ENCODE measurements around the gene LEAP2.
A peak's percentile ranks its signal among the peaks of the same experiment; 100 is the strongest.

Gene LEAP2

GRCh38 chr5:132884548-132884947 lies 11.1 kb downstream of the LEAP2 start:
- H3K27ac Mint-ChIP-seq = no peak overlapping the region

DNA sequence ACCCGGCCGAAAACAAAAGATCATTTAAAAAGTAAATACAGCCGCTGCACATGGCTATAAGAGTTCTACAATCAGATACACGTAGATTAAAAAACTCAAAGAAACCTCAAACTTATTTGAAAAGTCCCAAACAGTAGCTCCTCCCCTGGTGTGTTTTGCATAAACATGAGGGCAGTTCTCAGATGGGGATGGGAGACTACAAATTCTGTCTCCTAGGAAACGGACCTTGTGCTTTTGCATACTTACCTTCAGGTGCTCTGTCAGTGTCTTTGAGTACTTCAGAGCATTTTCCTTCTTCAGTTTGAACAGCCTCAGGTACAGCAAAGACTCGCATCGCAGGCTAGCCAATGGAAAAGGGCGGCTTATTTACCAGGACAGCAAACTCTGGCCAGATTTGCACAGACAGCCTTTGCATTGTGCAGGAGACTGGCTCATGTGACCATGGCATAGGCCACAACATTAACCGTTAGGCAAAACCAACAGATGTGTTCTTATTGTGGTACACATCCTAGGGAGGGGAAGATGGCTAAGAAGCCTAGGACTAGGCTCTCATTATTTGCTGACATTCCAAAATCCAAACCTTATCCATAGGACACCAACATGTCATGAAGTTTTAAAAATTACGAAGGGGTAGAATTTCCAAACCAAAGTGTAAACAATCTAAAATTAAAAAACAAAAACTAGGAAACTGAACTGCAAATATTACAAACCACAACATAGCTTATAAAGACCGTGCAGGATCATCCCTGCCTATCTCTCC lies 12.8 kb downstream of the LEAP2 start:
- H3K4me3 Mint-ChIP-seq = no peak overlapping the region
- peaks cover 11% of the 10 kb centered on the region for H3K4me1 Mint-ChIP-seq (ENCODE audit: low read depth)
- H3K36me3 Mint-ChIP-seq (ENCODE audit: low read depth) = peaks cover 76% of the 10 kb centered on the region
- H3K9me3 Mint-ChIP-seq = no peaks in the 10 kb centered on the region
- no peaks in the 10 kb centered on the region for H3K27me3 Mint-ChIP-seq
- no peak for DNase-seq
- peak overlapping the region; percentile 26 for H3K27ac Mint-ChIP-seq

More at GRCh38 chr5:132884548-132884947, 11.1 kb downstream of the LEAP2 start:
- no peaks in the 10 kb centered on the region for H3K27me3 Mint-ChIP-seq
- H3K4me1 Mint-ChIP-seq (ENCODE audit: low read depth) = peaks cover 11% of the 10 kb centered on the region
- no peaks in the 10 kb centered on the region for H3K9me3 Mint-ChIP-seq
- peaks cover 83% of the 10 kb centered on the region for H3K36me3 Mint-ChIP-seq (ENCODE audit: low read depth)
- H3K4me3 Mint-ChIP-seq = no peak overlapping the region
- DNase-seq = no peak

- H3K27me3 Mint-ChIP-seq = no peaks in the 10 kb centered on the region
- H3K4me1 Mint-ChIP-seq (ENCODE audit: low read depth) = peaks cover 11% of the 10 kb centered on the region
- DNase-seq = no peak
- H3K4me3 Mint-ChIP-seq = no peak overlapping the region
- no peaks in the 10 kb centered on the region for H3K9me3 Mint-ChIP-seq
- peak overlapping the region; percentile 60 for H3K27ac Mint-ChIP-seq
- peaks cover 76% of the 10 kb centered on the region for H3K36me3 Mint-ChIP-seq (ENCODE audit: low read depth)
These were observed 13.8 kb downstream of the LEAP2 start for GRCh38 chr5:132887283-132887682.

- H3K27ac Mint-ChIP-seq = no peak overlapping the region
- H3K4me1 Mint-ChIP-seq (ENCODE audit: low read depth) = peaks cover 5% of the 10 kb centered on the region
- DNase-seq = no peak
- H3K27me3 Mint-ChIP-seq = no peaks in the 10 kb centered on the region
- peaks cover 74% of the 10 kb centered on the region for H3K36me3 Mint-ChIP-seq (ENCODE audit: low read depth)
- no peak overlapping the region for H3K4me3 Mint-ChIP-seq
- H3K9me3 Mint-ChIP-seq = no peaks in the 10 kb centered on the region
These were observed 16.0 kb downstream of the LEAP2 start for GRCh38 chr5:132889501-132889900.

DNA sequence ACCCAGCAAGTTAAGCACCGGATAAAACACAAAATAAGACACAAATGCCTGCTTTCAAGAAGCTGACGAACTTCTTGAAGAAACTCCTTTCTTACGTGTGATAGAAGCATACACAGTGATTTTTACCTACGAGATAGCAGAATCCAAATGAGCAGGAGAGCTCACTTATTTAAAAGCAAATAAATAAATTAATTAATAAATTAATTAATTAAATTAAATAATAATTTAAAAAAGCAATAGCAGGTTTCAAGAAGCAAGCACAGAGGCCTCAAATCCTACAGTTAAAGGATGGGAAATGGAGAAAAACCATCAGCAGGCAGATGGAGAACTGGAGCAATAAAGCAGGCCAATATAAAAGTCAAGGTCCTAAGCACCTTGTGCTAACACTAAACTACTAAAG lies 17.3 kb downstream of the LEAP2 start:
- Mint-ChIP-seq H3K4me1 (ENCODE audit: low read depth) (no peaks in the 10 kb centered on the region), H3K27me3 (no peaks in the 10 kb centered on the region), H3K4me3 (no peak overlapping the region), H3K9me3 (no peaks in the 10 kb centered on the region), H3K27ac (no peak overlapping the region), H3K36me3 (ENCODE audit: low read depth) (peaks cover 76% of the 10 kb centered on the region)
- no peak for DNase-seq

- no peak for DNase-seq
- H3K4me1 Mint-ChIP-seq (ENCODE audit: low read depth) = peaks cover 4% of the 10 kb centered on the region
- H3K36me3 Mint-ChIP-seq (ENCODE audit: low read depth) = peaks cover 80% of the 10 kb centered on the region
- no peaks in the 10 kb centered on the region for H3K9me3 Mint-ChIP-seq
- H3K27me3 Mint-ChIP-seq = no peaks in the 10 kb centered on the region
- H3K27ac Mint-ChIP-seq = peak overlapping the region; percentile 58
- no peak overlapping the region for H3K4me3 Mint-ChIP-seq
These were observed 22.3 kb downstream of the LEAP2 start for GRCh38 chr5:132895719-132896305.

DNA sequence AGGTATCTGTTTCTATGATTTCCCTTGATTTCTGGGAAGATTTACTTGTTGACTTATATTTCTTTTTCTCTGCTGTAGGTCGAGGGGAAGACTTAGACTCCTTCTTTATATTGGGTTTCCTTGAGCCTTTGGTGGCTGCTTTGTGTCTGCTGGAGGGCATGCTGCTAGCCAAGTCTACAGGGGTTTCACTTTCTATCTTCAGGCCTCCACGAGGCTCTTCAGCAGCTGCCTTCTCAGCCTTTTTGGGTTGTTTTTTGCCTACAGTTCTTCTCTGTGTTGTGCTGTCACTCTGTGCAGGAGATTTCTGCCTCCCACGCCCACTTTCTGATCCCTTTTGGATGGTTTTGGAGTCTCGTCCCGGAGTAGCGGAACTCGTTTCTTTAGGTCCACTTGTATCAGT lies 23.2 kb downstream of the LEAP2 start:
- Mint-ChIP-seq H3K4me3 (no peak overlapping the region), H3K9me3 (no peaks in the 10 kb centered on the region), H3K4me1 (ENCODE audit: low read depth) (peaks cover 4% of the 10 kb centered on the region), H3K36me3 (ENCODE audit: low read depth) (peaks cover 85% of the 10 kb centered on the region), H3K27me3 (no peaks in the 10 kb centered on the region), H3K27ac (peak overlapping the region; percentile 58)
- DNase-seq = no peak

GRCh38 chr5:132898094-132898493 lies 24.6 kb downstream of the LEAP2 start:
- peaks cover 80% of the 10 kb centered on the region for H3K36me3 Mint-ChIP-seq (ENCODE audit: low read depth)
- H3K27me3 Mint-ChIP-seq = no peaks in the 10 kb centered on the region
- no peaks in the 10 kb centered on the region for H3K9me3 Mint-ChIP-seq
- H3K4me1 Mint-ChIP-seq (ENCODE audit: low read depth) = peaks cover 5% of the 10 kb centered on the region
- H3K4me3 Mint-ChIP-seq = no peak overlapping the region
- DNase-seq = no peak
- peak overlapping the region; percentile 29 for H3K27ac Mint-ChIP-seq

- Mint-ChIP-seq H3K27me3 (no peaks in the 10 kb centered on the region), H3K27ac (peak overlapping the region; percentile 18), H3K9me3 (no peaks in the 10 kb centered on the region), H3K4me3 (no peak overlapping the region), H3K4me1 (ENCODE audit: low read depth) (peaks cover 16% of the 10 kb centered on the region), H3K36me3 (ENCODE audit: low read depth) (peaks cover 80% of the 10 kb centered on the region)
- no peak for DNase-seq
These were observed 27.6 kb downstream of the LEAP2 start for GRCh38 chr5:132901036-132901435.

GRCh38 chr5:132901730-132902129 lies 28.3 kb downstream of the LEAP2 start:
- Mint-ChIP-seq H3K27ac (no peak overlapping the region), H3K4me3 (no peak overlapping the region), H3K36me3 (ENCODE audit: low read depth) (peaks cover 73% of the 10 kb centered on the region), H3K27me3 (no peaks in the 10 kb centered on the region), H3K9me3 (no peaks in the 10 kb centered on the region), H3K4me1 (ENCODE audit: low read depth) (peaks cover 20% of the 10 kb centered on the region)
- DNase-seq = no peak

GRCh38 chr5:132905938-132906337 lies 32.5 kb downstream of the LEAP2 start:
- no peak for DNase-seq
- H3K4me1 Mint-ChIP-seq (ENCODE audit: low read depth) = peaks cover 24% of the 10 kb centered on the region
- no peaks in the 10 kb centered on the region for H3K9me3 Mint-ChIP-seq
- H3K27me3 Mint-ChIP-seq = no peaks in the 10 kb centered on the region
- H3K4me3 Mint-ChIP-seq = no peak overlapping the region
- H3K36me3 Mint-ChIP-seq (ENCODE audit: low read depth) = peaks cover 52% of the 10 kb centered on the region
- H3K27ac Mint-ChIP-seq = no peak overlapping the region

GRCh38 chr5:132907161-132907560 lies 33.7 kb downstream of the LEAP2 start:
- peaks cover 24% of the 10 kb centered on the region for H3K4me1 Mint-ChIP-seq (ENCODE audit: low read depth)
- H3K36me3 Mint-ChIP-seq (ENCODE audit: low read depth) = peaks cover 51% of the 10 kb centered on the region
- no peaks in the 10 kb centered on the region for H3K9me3 Mint-ChIP-seq
- no peak for DNase-seq
- no peak overlapping the region for H3K27ac Mint-ChIP-seq
- H3K27me3 Mint-ChIP-seq = no peaks in the 10 kb centered on the region
- H3K4me3 Mint-ChIP-seq = no peak overlapping the region

DNA sequence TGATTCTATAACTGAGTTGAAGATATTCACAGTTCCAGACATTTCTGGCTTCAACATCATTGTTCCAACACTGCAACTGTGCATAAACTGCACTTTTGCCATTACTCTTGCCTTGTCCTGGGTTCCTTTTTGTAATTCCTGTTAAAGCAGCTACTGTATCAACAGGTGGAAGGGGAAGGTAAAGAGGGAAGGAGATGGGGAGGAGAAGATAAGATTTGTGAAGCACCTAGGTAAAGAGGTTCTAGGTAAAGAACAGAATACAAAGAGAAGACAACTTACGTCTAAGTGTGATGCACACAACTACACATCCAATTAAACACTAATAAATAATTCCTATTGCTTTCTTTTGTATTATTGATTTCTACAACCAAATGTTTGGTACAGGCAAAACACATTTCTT lies 36.2 kb downstream of the LEAP2 start:
- H3K36me3 Mint-ChIP-seq (ENCODE audit: low read depth) = peaks cover 44% of the 10 kb centered on the region
- DNase-seq = no peak
- no peaks in the 10 kb centered on the region for H3K27me3 Mint-ChIP-seq
- H3K4me1 Mint-ChIP-seq (ENCODE audit: low read depth) = peaks cover 18% of the 10 kb centered on the region
- no peak overlapping the region for H3K27ac Mint-ChIP-seq
- H3K4me3 Mint-ChIP-seq = no peak overlapping the region
- no peaks in the 10 kb centered on the region for H3K9me3 Mint-ChIP-seq

DNA sequence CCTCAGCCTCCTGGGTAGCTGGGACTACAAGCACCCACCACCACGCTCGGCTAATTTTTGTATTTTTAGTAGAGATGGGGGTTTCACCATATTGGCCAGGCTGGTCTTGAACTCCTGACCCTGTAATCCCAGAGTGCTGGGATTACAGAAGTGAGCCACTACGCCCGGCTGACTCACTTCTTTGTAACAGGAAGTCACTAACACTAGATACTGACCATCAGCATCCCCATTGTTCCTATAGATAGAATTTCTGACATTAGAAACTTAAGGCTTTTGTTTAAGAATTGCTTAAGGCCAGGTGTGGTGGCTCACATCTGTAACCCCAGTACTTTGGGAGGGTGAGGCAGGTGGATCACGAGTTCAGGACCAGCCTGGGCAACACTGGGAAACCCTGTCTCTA lies 42.2 kb downstream of the LEAP2 start:
- DNase-seq = no peak
- Mint-ChIP-seq H3K27ac (no peak overlapping the region), H3K4me3 (no peak overlapping the region), H3K4me1 (ENCODE audit: low read depth) (peaks cover 6% of the 10 kb centered on the region), H3K9me3 (no peaks in the 10 kb centered on the region), H3K36me3 (ENCODE audit: low read depth) (peaks cover 52% of the 10 kb centered on the region), H3K27me3 (no peaks in the 10 kb centered on the region)

- no peak overlapping the region for H3K27ac Mint-ChIP-seq
- H3K9me3 Mint-ChIP-seq = no peaks in the 10 kb centered on the region
These were observed 42.6 kb downstream of the LEAP2 start for GRCh38 chr5:132916086-132916485.

More at GRCh38 chr5:132916086-132916485, 42.6 kb downstream of the LEAP2 start:
- H3K36me3 Mint-ChIP-seq (ENCODE audit: low read depth) = peaks cover 55% of the 10 kb centered on the region
- no peak overlapping the region for H3K4me3 Mint-ChIP-seq
- H3K4me1 Mint-ChIP-seq (ENCODE audit: low read depth) = peaks cover 5% of the 10 kb centered on the region
- no peaks in the 10 kb centered on the region for H3K27me3 Mint-ChIP-seq
- DNase-seq = no peak
